ENCODE results near the gene GSTCD.
A peak's percentile ranks its signal among the peaks of the same experiment; 100 is the strongest.

The GSTCD gene

GRCh38 chr4:105858466-105859040 is 150.0 kb downstream of the GSTCD start:
- POLR2A ChIA-PET = no interaction called here
- no peak for DNase-seq (ENCODE audit: extremely low spot score)
- TF ChIP-seq CTCF (IDR thresholded peaks at IDR 0.05; ENCODE audit: control extremely low read depth, extremely low read depth, low read depth, missing control alignments) = no peak
- CTCF ChIA-PET = interaction anchor here (1.8 to 2.2 kb wide), 2 partner anchors 9 to 11 kb away, joined by 4 to 5 read pairs; no protein-coding TSS in a partner anchor

GRCh38 chr4:105859233-105859632 is 150.6 kb downstream of the GSTCD start:
- no peak for TF ChIP-seq CTCF (IDR thresholded peaks at IDR 0.05; ENCODE audit: control extremely low read depth, extremely low read depth, low read depth, missing control alignments)
- POLR2A ChIA-PET = no interaction called here
- DNase-seq (ENCODE audit: extremely low spot score) = peak; percentile 23
- CTCF ChIA-PET = interaction anchor here (1.8 to 2.2 kb wide), 2 partner anchors 9 to 11 kb away, joined by 4 to 5 read pairs; no protein-coding TSS in a partner anchor

- ChIA-PET CTCF (interaction anchor here (1.3 kb wide), 1 partner anchor 8 kb away, joined by 5 read pairs; no protein-coding TSS in a partner anchor), POLR2A (no interaction called here)
- no peak for TF ChIP-seq CTCF (IDR thresholded peaks at IDR 0.05; ENCODE audit: control extremely low read depth, extremely low read depth, low read depth, missing control alignments)
- no peak for DNase-seq (ENCODE audit: extremely low spot score)
Measured at GRCh38 chr4:105870963-105871362, 162.4 kb downstream of the GSTCD start.

GRCh38 chr4:105871997-105872396 is 163.4 kb downstream of the GSTCD start:
- DNase-seq (ENCODE audit: extremely low spot score) = no peak
- ChIA-PET POLR2A (no interaction called here), CTCF (no interaction called here)
- TF ChIP-seq CTCF (IDR thresholded peaks at IDR 0.05; ENCODE audit: control extremely low read depth, extremely low read depth, low read depth, missing control alignments) = no peak

- POLR2A ChIA-PET = no interaction called here
- CTCF ChIA-PET = interaction anchor here (1.5 to 2.3 kb wide), 3 partner anchors 8 to 19 kb away, joined by 4 to 6 read pairs (median 5); no protein-coding TSS in a partner anchor
Measured at GRCh38 chr4:105875233-105875632, 166.6 kb downstream of the GSTCD start.

GRCh38 chr4:105878668-105879067 is 170.1 kb downstream of the GSTCD start:
- TF ChIP-seq CTCF (IDR thresholded peaks at IDR 0.05; ENCODE audit: control extremely low read depth, extremely low read depth, low read depth, missing control alignments) = no peak
- ChIA-PET CTCF (interaction anchor here (1.8 to 2.0 kb wide), 2 partner anchors 8 to 13 kb away, joined by 5 read pairs; no protein-coding TSS in a partner anchor), POLR2A (no interaction called here)
- no peak for DNase-seq (ENCODE audit: extremely low spot score)

More at GRCh38 chr4:105875233-105875632, 166.6 kb downstream of the GSTCD start:
- no peak for TF ChIP-seq CTCF (IDR thresholded peaks at IDR 0.05; ENCODE audit: control extremely low read depth, extremely low read depth, low read depth, missing control alignments)
- DNase-seq (ENCODE audit: extremely low spot score) = no peak
